DOHH2 (cell line): ENCODE measurements around the gene GFI1B.
A peak's percentile ranks its signal among the peaks of the same experiment; 100 is the strongest.

ENCODE experiments used
- H3F3A ChIP-seq: fragments of 200-600 bp; sonication (generic), shearing (Covaris generic); 2 replicates; pipeline ENCODE4 v1.6.0; 2016; ENCODE audit warnings: antibody characterized with exemption, mild to moderate bottlenecking; ENCODE audit not compliant: control insufficient read depth, insufficient read depth
- H3K27ac ChIP-seq: fragments of 200-600 bp; sonication (generic); 2 replicates; pipeline ENCODE4 v1.5.1; 2014; ENCODE audit warnings: low read depth, mild to moderate bottlenecking, low read length, moderate library complexity
- H3K27me3 ChIP-seq: fragments of 200-600 bp; sonication (generic); 2 replicates; pipeline ENCODE4 v1.6.1; 2014; ENCODE audit warnings: mild to moderate bottlenecking, low read length, mixed read lengths; ENCODE audit not compliant: control insufficient read depth
- H3K36me3 ChIP-seq: fragments of 200-600 bp; sonication (generic); 2 replicates; pipeline ENCODE4 v1.6.1; 2014; ENCODE audit warnings: mild to moderate bottlenecking, low read length, moderate library complexity, mixed read lengths; ENCODE audit not compliant: control insufficient read depth
- H3K4me1 ChIP-seq: fragments of 200-600 bp; sonication (generic); 2 replicates; pipeline ENCODE4 v1.6.1; 2014; ENCODE audit warnings: mild to moderate bottlenecking, low read length, mixed read lengths; ENCODE audit not compliant: control insufficient read depth
- H3K4me2 ChIP-seq: fragments of 200-600 bp; sonication (generic); 2 replicates; pipeline ENCODE4 v1.6.0; 2014; ENCODE audit warnings: mild to moderate bottlenecking, low read length, moderate library complexity
- H3K4me3 ChIP-seq: fragments of 200-600 bp; sonication (generic); 2 replicates; pipeline ENCODE4 v1.5.1; 2014; ENCODE audit warnings: mild to moderate bottlenecking, low read length, mixed read lengths
- H3K79me2 ChIP-seq: fragments of 200-600 bp; sonication (generic); 2 replicates; pipeline ENCODE4 v1.6.1; 2014; ENCODE audit warnings: mild to moderate bottlenecking, low read length, mixed read lengths; ENCODE audit not compliant: control insufficient read depth
- H3K9me2 ChIP-seq: fragments of 200-600 bp; sonication (generic); replicated peaks from 2 replicates; pipeline ENCODE4 v1.6.1; 2014; ENCODE audit warnings: mild to moderate bottlenecking, low read length, mixed read lengths; ENCODE audit not compliant: control insufficient read depth
- H3K9me3 ChIP-seq: fragments of 200-600 bp; sonication (generic); 2 replicates; pipeline ENCODE4 v1.6.1; 2014; ENCODE audit warnings: antibody characterized with exemption, low read length, mixed read lengths; ENCODE audit not compliant: control insufficient read depth, insufficient read depth
- H4K20me1 ChIP-seq: fragments of 200-600 bp; sonication (generic); 2 replicates; pipeline ENCODE4 v1.6.0; 2014; ENCODE audit warnings: low read depth, mild to moderate bottlenecking, antibody characterized with exemption, low read length, moderate library complexity; ENCODE audit not compliant: control insufficient read depth, insufficient read depth
- EZH2phosphoT487 ChIP-seq: fragments of 200-600 bp; sonication (generic); IDR thresholded peaks from 2 replicates; pipeline ENCODE4 v1.6.1; 2017; ENCODE audit warnings: borderline replicate concordance, mild to moderate bottlenecking, antibody characterized with exemption, low read length, moderate library complexity, mixed read lengths
- TF ChIP-seq, protein P1 (sequence below): fragments of 200-600 bp; sonication (generic); IDR thresholded peaks from one replicate; pipeline ENCODE4 v1.5.1; 2014; ENCODE audit warnings: antibody characterized with exemption, mild to moderate bottlenecking, low read depth, low read length; ENCODE audit not compliant: poor library complexity, severe bottlenecking

The GFI1B gene

DNA sequence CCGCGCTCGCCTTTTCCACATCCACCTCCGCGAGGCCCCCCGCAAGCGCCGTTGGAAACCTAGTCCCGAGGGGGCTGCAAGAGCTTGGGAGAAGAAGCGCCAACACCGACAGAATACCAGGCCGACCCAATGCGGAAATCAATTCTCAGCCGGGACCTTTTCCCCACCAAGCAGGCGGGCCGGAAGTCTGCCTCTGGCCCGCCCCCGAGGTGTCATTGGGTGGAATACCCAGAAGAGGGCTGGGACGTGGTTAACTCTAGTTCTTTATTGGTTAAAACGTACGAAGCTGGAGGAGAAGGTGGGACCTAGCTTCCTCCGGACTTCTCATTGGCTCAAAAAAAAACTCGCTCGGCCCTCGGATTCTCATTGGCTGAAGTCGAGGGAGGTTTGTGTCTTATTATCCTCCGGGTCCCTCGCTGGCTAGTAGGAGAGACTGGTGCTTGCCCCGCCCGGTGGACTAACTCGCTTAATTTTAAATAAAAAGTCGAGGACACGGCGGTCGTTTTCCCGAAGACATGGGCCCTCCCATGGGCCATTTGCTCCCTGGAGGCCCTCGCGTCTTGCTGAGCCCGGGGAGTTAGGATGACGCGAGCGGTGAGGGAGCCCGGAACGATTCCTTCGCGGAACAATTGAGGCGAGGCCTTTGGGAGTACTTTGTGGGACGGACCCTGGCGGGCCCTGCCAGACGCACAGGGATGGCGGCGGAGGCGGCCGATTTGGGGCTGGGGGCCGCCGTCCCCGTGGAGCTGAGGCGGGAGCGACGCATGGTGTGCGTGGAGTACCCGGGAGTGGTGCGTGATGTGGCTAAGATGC lies 52.0 kb downstream of the GFI1B start, which contains the start of gene GTF3C5:
TSS of gene GTF3C5 (plus strand) at position 681 of the 813 bp plus-strand sequence. CDS start at position 696, 15 bp downstream.
- Histone ChIP-seq H3K27me3 (no peaks in the 10 kb centered on the region), H3F3A (peaks cover 6% of the 10 kb centered on the region; the same call in 1 of the 2 replicates), H3K36me3 (peaks cover 27% of the 10 kb centered on the region), H3K9me2 (no peaks in the 10 kb centered on the region), H3K4me1 (peaks cover 34% of the 10 kb centered on the region), H3K27ac (peak within 1 kb of the TSS; percentile 64), H3K4me2 (peak within 1 kb of the TSS; percentile 81), H3K79me2 (peaks cover 65% of the 10 kb centered on the region), H4K20me1 (no peaks in the 10 kb centered on the region), H3K4me3 (peak within 1 kb of the TSS; percentile 92), H3K9me3 (no peaks in the 10 kb centered on the region)
- TF ChIP-seq EZH2phosphoT487, result no peak
- TF ChIP-seq, protein P1, sequence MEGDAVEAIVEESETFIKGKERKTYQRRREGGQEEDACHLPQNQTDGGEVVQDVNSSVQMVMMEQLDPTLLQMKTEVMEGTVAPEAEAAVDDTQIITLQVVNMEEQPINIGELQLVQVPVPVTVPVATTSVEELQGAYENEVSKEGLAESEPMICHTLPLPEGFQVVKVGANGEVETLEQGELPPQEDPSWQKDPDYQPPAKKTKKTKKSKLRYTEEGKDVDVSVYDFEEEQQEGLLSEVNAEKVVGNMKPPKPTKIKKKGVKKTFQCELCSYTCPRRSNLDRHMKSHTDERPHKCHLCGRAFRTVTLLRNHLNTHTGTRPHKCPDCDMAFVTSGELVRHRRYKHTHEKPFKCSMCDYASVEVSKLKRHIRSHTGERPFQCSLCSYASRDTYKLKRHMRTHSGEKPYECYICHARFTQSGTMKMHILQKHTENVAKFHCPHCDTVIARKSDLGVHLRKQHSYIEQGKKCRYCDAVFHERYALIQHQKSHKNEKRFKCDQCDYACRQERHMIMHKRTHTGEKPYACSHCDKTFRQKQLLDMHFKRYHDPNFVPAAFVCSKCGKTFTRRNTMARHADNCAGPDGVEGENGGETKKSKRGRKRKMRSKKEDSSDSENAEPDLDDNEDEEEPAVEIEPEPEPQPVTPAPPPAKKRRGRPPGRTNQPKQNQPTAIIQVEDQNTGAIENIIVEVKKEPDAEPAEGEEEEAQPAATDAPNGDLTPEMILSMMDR, result no peak

DNA sequence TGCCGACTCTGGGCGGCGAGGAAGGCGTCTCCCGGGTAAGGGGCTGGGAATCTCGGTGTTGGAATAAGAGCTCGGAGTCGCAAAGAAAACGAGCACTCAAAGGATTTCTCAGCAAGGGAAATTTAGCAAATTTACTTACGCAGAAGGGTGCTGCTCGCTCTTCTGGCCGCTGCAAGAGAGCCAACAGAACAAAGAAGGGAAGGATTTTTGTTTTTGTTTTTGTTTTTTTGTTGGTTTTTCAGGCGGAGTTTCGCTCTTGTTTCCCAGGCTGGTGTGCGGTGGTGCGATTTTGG lies 52.6 kb downstream of the GFI1B start:
- H3K27ac ChIP-seq, result peak overlapping the region; percentile 64; the same call in 1 of the 2 replicates
- no peak for TF ChIP-seq EZH2phosphoT487
- TF ChIP-seq, protein P1, result no peak
- H3K4me1 ChIP-seq, result peaks cover 34% of the 10 kb centered on the region

DNA sequence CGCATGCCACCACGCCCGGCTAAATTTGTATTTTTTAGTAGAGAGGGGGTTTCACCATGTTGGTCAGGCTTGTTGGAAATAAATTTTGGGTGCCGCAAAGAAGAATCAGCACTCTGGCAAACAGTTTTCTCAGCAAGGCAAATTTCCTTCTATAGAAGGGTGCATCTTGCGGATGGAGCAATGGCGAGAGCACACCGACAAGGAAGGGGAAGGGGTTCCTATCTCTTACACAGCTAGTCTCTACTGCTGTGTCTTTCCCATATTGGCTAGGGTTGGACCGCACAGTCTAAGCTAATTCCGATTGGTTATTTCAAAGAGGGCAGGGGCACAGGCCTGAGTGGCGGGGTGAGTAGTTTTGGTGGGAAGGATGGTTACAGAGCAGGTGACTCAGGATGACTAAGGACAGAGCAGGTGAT lies 53.0 kb downstream of the GFI1B start:
- peaks cover 34% of the 10 kb centered on the region for H3K4me1 ChIP-seq
- H3K4me2 ChIP-seq, result peak overlapping the region; percentile 74
- H4K20me1 ChIP-seq, result no peaks in the 10 kb centered on the region
- no peak overlapping the region for H3K27ac ChIP-seq
- H3K9me3 ChIP-seq, result no peaks in the 10 kb centered on the region
- H3F3A ChIP-seq, result peaks cover 6% of the 10 kb centered on the region; the same call in 1 of the 2 replicates
- H3K79me2 ChIP-seq, result peaks cover 75% of the 10 kb centered on the region
- TF ChIP-seq, protein P1, result no peak
- TF ChIP-seq EZH2phosphoT487, result no peak
- H3K36me3 ChIP-seq, result peaks cover 31% of the 10 kb centered on the region
- H3K4me3 ChIP-seq, result peak overlapping the region; percentile 92
- no peaks in the 10 kb centered on the region for H3K27me3 ChIP-seq
- no peaks in the 10 kb centered on the region for H3K9me2 ChIP-seq

More for the DNA sequence above, 52.6 kb downstream of the GFI1B start:
- Histone ChIP-seq H3K4me3 (peak overlapping the region; percentile 92), H3K4me2 (peak overlapping the region; percentile 74), H3K9me3 (no peaks in the 10 kb centered on the region), H3K36me3 (peaks cover 27% of the 10 kb centered on the region), H3K27me3 (no peaks in the 10 kb centered on the region), H3F3A (peaks cover 6% of the 10 kb centered on the region; the same call in 1 of the 2 replicates), H4K20me1 (no peaks in the 10 kb centered on the region), H3K79me2 (peaks cover 71% of the 10 kb centered on the region), H3K9me2 (no peaks in the 10 kb centered on the region)
